WTC11 (cell line): ENCODE results near the gene SHBG.

Source experiments
- CBFB ChIP-seq: sonication (generic); formaldehyde crosslinking; IDR thresholded peaks from 2 replicates; pipeline ENCODE4 v1.8.1; 2022; ENCODE audit warnings: mild to moderate bottlenecking, low read depth, missing genetic modification reagents
- CREB1 ChIP-seq: sonication (generic); formaldehyde crosslinking; IDR thresholded peaks from 2 replicates; pipeline ENCODE4 v1.8.0; 2023; ENCODE audit warnings: mild to moderate bottlenecking, missing genetic modification reagents
- MXD4 ChIP-seq: fragments of 250-450 bp; sonication (Bioruptor Pico); IDR thresholded peaks from 2 replicates; pipeline ENCODE4 v1.8.0; 2021; ENCODE audit warnings: mild to moderate bottlenecking, moderate library complexity, borderline replicate concordance
- NR1H2 ChIP-seq: sonication (generic); formaldehyde crosslinking; IDR thresholded peaks from 2 replicates; pipeline ENCODE4 v1.9.0; 2021; ENCODE audit warnings: mild to moderate bottlenecking, moderate library complexity, missing genetic modification reagents
- RELA ChIP-seq: sonication (generic); formaldehyde crosslinking; IDR thresholded peaks from 2 replicates; pipeline ENCODE4 v1.8.1; 2022; ENCODE audit warnings: missing genetic modification reagents, mild to moderate bottlenecking, borderline replicate concordance
- ZNF317 ChIP-seq: sonication (generic); formaldehyde crosslinking; IDR thresholded peaks from 2 replicates; pipeline ENCODE4 v1.8.1; 2023; ENCODE audit warnings: low read depth, mild to moderate bottlenecking, moderate library complexity, missing genetic modification reagents, borderline replicate concordance
- TF ChIP-seq, protein P1 (sequence below): fragments of 200-600 bp; IDR thresholded peaks from 2 replicates; pipeline ENCODE4 v1.8.0; 2022; ENCODE audit warnings: antibody characterized with exemption
- TF ChIP-seq, protein P2 (sequence below): sonication (generic); formaldehyde crosslinking; IDR thresholded peaks from 2 replicates; pipeline ENCODE4 v1.8.1; 2022; ENCODE audit warnings: low read depth, mild to moderate bottlenecking, moderate library complexity, missing genetic modification reagents, borderline replicate concordance

DNA sequence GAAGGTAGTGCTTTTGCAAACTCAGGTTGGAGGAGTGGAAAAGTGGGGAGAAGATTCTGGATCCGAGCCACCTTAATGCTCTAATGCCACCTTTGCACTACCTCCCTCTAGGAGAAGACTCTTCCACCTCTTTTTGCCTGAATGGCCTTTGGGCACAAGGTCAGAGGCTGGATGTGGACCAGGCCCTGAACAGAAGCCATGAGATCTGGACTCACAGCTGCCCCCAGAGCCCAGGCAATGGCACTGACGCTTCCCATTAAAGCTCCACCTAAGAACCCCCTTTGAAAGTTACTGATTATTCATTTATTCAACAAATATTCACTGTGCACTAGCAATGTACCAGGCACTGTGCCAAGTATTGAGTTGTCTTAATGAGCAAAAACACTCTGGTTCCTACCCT, 3.2 kb downstream of the SHBG start:
- TF ChIP-seq CBFB (CRISPR knock-in tag) (no peak), ZNF317 (CRISPR knock-in tag) (no peak), NR1H2 (CRISPR knock-in tag) (no peak), RELA (CRISPR knock-in tag) (no peak), CREB1 (CRISPR knock-in tag) (no peak), MXD4 (CRISPR knock-in tag) (no peak)
- TF ChIP-seq, protein P1, sequence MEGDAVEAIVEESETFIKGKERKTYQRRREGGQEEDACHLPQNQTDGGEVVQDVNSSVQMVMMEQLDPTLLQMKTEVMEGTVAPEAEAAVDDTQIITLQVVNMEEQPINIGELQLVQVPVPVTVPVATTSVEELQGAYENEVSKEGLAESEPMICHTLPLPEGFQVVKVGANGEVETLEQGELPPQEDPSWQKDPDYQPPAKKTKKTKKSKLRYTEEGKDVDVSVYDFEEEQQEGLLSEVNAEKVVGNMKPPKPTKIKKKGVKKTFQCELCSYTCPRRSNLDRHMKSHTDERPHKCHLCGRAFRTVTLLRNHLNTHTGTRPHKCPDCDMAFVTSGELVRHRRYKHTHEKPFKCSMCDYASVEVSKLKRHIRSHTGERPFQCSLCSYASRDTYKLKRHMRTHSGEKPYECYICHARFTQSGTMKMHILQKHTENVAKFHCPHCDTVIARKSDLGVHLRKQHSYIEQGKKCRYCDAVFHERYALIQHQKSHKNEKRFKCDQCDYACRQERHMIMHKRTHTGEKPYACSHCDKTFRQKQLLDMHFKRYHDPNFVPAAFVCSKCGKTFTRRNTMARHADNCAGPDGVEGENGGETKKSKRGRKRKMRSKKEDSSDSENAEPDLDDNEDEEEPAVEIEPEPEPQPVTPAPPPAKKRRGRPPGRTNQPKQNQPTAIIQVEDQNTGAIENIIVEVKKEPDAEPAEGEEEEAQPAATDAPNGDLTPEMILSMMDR, result no peak
- TF ChIP-seq, protein P2, sequence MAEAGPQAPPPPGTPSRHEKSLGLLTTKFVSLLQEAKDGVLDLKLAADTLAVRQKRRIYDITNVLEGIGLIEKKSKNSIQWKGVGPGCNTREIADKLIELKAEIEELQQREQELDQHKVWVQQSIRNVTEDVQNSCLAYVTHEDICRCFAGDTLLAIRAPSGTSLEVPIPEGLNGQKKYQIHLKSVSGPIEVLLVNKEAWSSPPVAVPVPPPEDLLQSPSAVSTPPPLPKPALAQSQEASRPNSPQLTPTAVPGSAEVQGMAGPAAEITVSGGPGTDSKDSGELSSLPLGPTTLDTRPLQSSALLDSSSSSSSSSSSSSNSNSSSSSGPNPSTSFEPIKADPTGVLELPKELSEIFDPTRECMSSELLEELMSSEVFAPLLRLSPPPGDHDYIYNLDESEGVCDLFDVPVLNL (CRISPR knock-in tag), result no peak
